H1 (cell line): Measurements from ENCODE around the gene ACOT7.

Source experiments
- CEBPB ChIP-seq: IDR thresholded peaks from 2 replicates; pipeline ENCODE4 v1.6.1; 2012; ENCODE audit warnings: low read depth, low read length
- JUND ChIP-seq: IDR thresholded peaks from 2 replicates; pipeline ENCODE4 v1.6.1; 2011; ENCODE audit warnings: mild to moderate bottlenecking, improper control_type of control experiment, low read length
- NANOG ChIP-seq: IDR thresholded peaks from 2 replicates; pipeline ENCODE4 v1.6.1; 2011; ENCODE audit warnings: low read length, low read depth, mild to moderate bottlenecking, inconsistent platforms; ENCODE audit not compliant: insufficient read depth, poor library complexity, severe bottlenecking
- RAD21 ChIP-seq, 2 experiments: IDR thresholded peaks in 1 of 2; conservative IDR thresholded peaks in 1 of 2; 2 replicates each; pipeline ENCODE4 v1.6.1; 2011; ENCODE audit warnings: low read depth in 2 of 2, low read length in 2 of 2, improper control_type of control experiment in 1 of 2, inconsistent platforms in 1 of 2, mild to moderate bottlenecking in 1 of 2, moderate library complexity in 1 of 2
- SIX5 ChIP-seq: IDR thresholded peaks from 2 replicates; pipeline ENCODE4 v1.6.1; 2011; ENCODE audit warnings: mild to moderate bottlenecking, low read depth, low read length
- SP1 ChIP-seq: IDR thresholded peaks from 2 replicates; pipeline ENCODE4 v1.6.1; 2011; ENCODE audit warnings: low read depth, low read length
- TAF1 ChIP-seq: IDR thresholded peaks from 2 replicates; pipeline ENCODE4 v1.6.1; 2011; ENCODE audit warnings: mild to moderate bottlenecking, low read depth, low read length
- YY1 ChIP-seq: IDR thresholded peaks from 2 replicates; pipeline ENCODE4 v1.6.1; 2011; ENCODE audit warnings: low read depth, mild to moderate bottlenecking, low read length
- TF ChIP-seq, protein P1 (sequence below), 3 experiments: IDR thresholded peaks; 1 replicate in 2 of 3; 2 replicates in 1 of 3; pipeline versions ENCODE4 v1.5.1 to v1.6.1; 2011; ENCODE audit warnings: low read length in 3 of 3, mild to moderate bottlenecking in 3 of 3, inconsistent platforms in 2 of 3, low read depth in 1 of 3, moderate library complexity in 1 of 3; ENCODE audit not compliant: insufficient read depth in 1 of 3; ENCODE audit errors: control extremely low read depth in 1 of 3
- TF ChIP-seq, protein P2 (sequence below): IDR thresholded peaks from 2 replicates; pipeline ENCODE4 v1.6.1; 2011; ENCODE audit warnings: low read depth, mild to moderate bottlenecking, low read length; ENCODE audit not compliant: insufficient read depth
- TF ChIP-seq, protein P3 (sequence below): IDR thresholded peaks from 2 replicates; pipeline ENCODE4 v1.6.1; 2012; ENCODE audit warnings: inconsistent platforms
- TF ChIP-seq, protein P4 (sequence below): IDR thresholded peaks from 2 replicates; pipeline ENCODE4 v1.6.1; 2012; ENCODE audit warnings: low read length, inconsistent platforms

DNA sequence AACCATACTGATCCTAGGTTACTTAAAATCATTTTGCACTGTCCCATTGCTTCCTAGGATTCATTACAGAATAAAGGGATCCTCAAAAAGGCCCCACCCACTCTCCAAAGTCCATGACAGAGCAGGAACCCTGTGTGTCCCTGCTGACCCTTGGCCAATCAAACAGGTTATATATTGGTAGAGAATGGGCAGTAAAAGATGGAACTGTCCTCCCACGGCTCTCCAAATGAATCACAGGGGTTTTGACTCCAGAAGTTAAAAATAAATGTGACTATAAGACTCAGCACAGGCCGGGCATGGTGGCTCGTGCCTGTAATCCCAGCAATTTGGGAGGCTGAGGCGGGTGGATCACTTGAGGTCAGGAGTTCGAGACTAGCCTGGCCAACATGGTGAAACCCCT, 65.5 kb downstream of the ACOT7 start:
- TF ChIP-seq, protein P1, sequence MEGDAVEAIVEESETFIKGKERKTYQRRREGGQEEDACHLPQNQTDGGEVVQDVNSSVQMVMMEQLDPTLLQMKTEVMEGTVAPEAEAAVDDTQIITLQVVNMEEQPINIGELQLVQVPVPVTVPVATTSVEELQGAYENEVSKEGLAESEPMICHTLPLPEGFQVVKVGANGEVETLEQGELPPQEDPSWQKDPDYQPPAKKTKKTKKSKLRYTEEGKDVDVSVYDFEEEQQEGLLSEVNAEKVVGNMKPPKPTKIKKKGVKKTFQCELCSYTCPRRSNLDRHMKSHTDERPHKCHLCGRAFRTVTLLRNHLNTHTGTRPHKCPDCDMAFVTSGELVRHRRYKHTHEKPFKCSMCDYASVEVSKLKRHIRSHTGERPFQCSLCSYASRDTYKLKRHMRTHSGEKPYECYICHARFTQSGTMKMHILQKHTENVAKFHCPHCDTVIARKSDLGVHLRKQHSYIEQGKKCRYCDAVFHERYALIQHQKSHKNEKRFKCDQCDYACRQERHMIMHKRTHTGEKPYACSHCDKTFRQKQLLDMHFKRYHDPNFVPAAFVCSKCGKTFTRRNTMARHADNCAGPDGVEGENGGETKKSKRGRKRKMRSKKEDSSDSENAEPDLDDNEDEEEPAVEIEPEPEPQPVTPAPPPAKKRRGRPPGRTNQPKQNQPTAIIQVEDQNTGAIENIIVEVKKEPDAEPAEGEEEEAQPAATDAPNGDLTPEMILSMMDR (IDR thresholded peaks at IDR 0.05; ENCODE audit: control extremely low read depth in 1 of 3, insufficient read depth in 1 of 3, low read depth in 1 of 3, low read length in 3 of 3): no peak
- TF ChIP-seq JUND (no peak), SP1 (no peak), TAF1 (no peak), RAD21 (IDR thresholded peaks at IDR 0.05 in 1 of 2, conservative IDR thresholded peaks at IDR 0.05 in 1 of 2; ENCODE audit: low read depth in 2 of 2, low read length in 2 of 2) (no peak), NANOG (no peak), CEBPB (no peak), YY1 (no peak), SIX5 (no peak)
- TF ChIP-seq, protein P2, sequence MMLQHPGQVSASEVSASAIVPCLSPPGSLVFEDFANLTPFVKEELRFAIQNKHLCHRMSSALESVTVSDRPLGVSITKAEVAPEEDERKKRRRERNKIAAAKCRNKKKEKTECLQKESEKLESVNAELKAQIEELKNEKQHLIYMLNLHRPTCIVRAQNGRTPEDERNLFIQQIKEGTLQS: no peak
- TF ChIP-seq, protein P3, sequence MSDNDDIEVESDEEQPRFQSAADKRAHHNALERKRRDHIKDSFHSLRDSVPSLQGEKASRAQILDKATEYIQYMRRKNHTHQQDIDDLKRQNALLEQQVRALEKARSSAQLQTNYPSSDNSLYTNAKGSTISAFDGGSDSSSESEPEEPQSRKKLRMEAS: no peak
- TF ChIP-seq, protein P4, sequence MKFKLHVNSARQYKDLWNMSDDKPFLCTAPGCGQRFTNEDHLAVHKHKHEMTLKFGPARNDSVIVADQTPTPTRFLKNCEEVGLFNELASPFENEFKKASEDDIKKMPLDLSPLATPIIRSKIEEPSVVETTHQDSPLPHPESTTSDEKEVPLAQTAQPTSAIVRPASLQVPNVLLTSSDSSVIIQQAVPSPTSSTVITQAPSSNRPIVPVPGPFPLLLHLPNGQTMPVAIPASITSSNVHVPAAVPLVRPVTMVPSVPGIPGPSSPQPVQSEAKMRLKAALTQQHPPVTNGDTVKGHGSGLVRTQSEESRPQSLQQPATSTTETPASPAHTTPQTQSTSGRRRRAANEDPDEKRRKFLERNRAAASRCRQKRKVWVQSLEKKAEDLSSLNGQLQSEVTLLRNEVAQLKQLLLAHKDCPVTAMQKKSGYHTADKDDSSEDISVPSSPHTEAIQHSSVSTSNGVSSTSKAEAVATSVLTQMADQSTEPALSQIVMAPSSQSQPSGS: no peak
